Stimulated activated memory B cell treated with anti-CD40 and anti-IgM and Interleukin-4, amounts not matched to agents 10 μg/mL and 1 μg/mL and 100 μg/mL, for 72 hours (primary cell): ENCODE measurements around the gene PARD3B.

Experiments
- ATAC-seq: fragments of 150-1000 bp; cut with Tn5 transposase; 2 replicates; pipeline ENCODE4 v1.10.0; 2021
- H3K27ac Mint-ChIP-seq: one replicate; pipeline ENCODE4 v1.8.0; 2022; ENCODE audit warnings: mild to moderate bottlenecking, mixed read lengths
- H3K27me3 Mint-ChIP-seq: one replicate; pipeline ENCODE4 v1.8.0; 2022; ENCODE audit warnings: mixed read lengths
- H3K36me3 Mint-ChIP-seq: one replicate; pipeline ENCODE4 v1.8.0; 2022; ENCODE audit warnings: mixed read lengths
- H3K4me1 Mint-ChIP-seq: one replicate; pipeline ENCODE4 v1.8.0; 2022; ENCODE audit warnings: mixed read lengths
- H3K4me3 Mint-ChIP-seq: one replicate; pipeline ENCODE4 v1.8.0; 2022; ENCODE audit warnings: mild to moderate bottlenecking, moderate library complexity, mixed read lengths
- H3K9me3 Mint-ChIP-seq: one replicate; pipeline ENCODE4 v1.8.0; 2022; ENCODE audit warnings: mixed read lengths

The PARD3B gene

GRCh38 chr2:205357732-205358131, 812.5 kb downstream of the PARD3B start:
- ATAC-seq: no peak
- no peaks in the 10 kb centered on the region for H3K4me1 Mint-ChIP-seq
- H3K9me3 Mint-ChIP-seq: no peaks in the 10 kb centered on the region
- H3K27me3 Mint-ChIP-seq: peaks cover 24% of the 10 kb centered on the region
- H3K36me3 Mint-ChIP-seq: no peaks in the 10 kb centered on the region
- no peak overlapping the region for H3K4me3 Mint-ChIP-seq
- no peak overlapping the region for H3K27ac Mint-ChIP-seq

- no peak for ATAC-seq
- H3K4me3 Mint-ChIP-seq: no peak overlapping the region
Measured at GRCh38 chr2:205358351-205358815, 813.1 kb downstream of the PARD3B start.

GRCh38 chr2:205361272-205361671, 816.0 kb downstream of the PARD3B start:
- Mint-ChIP-seq H3K27me3 (peaks cover 24% of the 10 kb centered on the region), H3K27ac (no peak overlapping the region), H3K9me3 (no peaks in the 10 kb centered on the region), H3K36me3 (no peaks in the 10 kb centered on the region), H3K4me3 (no peak overlapping the region), H3K4me1 (no peaks in the 10 kb centered on the region)
- ATAC-seq: no peak

More at GRCh38 chr2:205358351-205358815, 813.1 kb downstream of the PARD3B start:
- Mint-ChIP-seq H3K27ac (no peak overlapping the region), H3K27me3 (peaks cover 24% of the 10 kb centered on the region), H3K9me3 (no peaks in the 10 kb centered on the region), H3K36me3 (no peaks in the 10 kb centered on the region), H3K4me1 (no peaks in the 10 kb centered on the region)

- Mint-ChIP-seq H3K4me3 (no peak overlapping the region), H3K4me1 (no peaks in the 10 kb centered on the region), H3K36me3 (no peaks in the 10 kb centered on the region), H3K9me3 (no peaks in the 10 kb centered on the region), H3K27me3 (peaks cover 24% of the 10 kb centered on the region), H3K27ac (no peak overlapping the region)
- no peak for ATAC-seq
Measured at GRCh38 chr2:205361970-205362369, 816.7 kb downstream of the PARD3B start.

- Mint-ChIP-seq H3K9me3 (no peaks in the 10 kb centered on the region), H3K27ac (no peak overlapping the region), H3K4me1 (no peaks in the 10 kb centered on the region), H3K36me3 (no peaks in the 10 kb centered on the region), H3K27me3 (peaks cover 21% of the 10 kb centered on the region), H3K4me3 (no peak overlapping the region)
- ATAC-seq: no peak
Measured at GRCh38 chr2:205364261-205364660, 819.0 kb downstream of the PARD3B start.

- no peak for ATAC-seq
- no peaks in the 10 kb centered on the region for H3K9me3 Mint-ChIP-seq
- H3K4me1 Mint-ChIP-seq: no peaks in the 10 kb centered on the region
- H3K27ac Mint-ChIP-seq: no peak overlapping the region
- no peaks in the 10 kb centered on the region for H3K27me3 Mint-ChIP-seq
- H3K36me3 Mint-ChIP-seq: no peaks in the 10 kb centered on the region
- H3K4me3 Mint-ChIP-seq: no peak overlapping the region
Measured at GRCh38 chr2:205366336-205367060, 821.2 kb downstream of the PARD3B start.

GRCh38 chr2:205367331-205367935, 822.2 kb downstream of the PARD3B start:
- no peaks in the 10 kb centered on the region for H3K4me1 Mint-ChIP-seq
- no peaks in the 10 kb centered on the region for H3K36me3 Mint-ChIP-seq
- H3K27ac Mint-ChIP-seq: no peak overlapping the region
- no peak overlapping the region for H3K4me3 Mint-ChIP-seq
- ATAC-seq: no peak
- H3K9me3 Mint-ChIP-seq: no peaks in the 10 kb centered on the region
- no peaks in the 10 kb centered on the region for H3K27me3 Mint-ChIP-seq

- Mint-ChIP-seq H3K36me3 (no peaks in the 10 kb centered on the region), H3K4me3 (no peak overlapping the region), H3K27me3 (no peaks in the 10 kb centered on the region), H3K27ac (no peak overlapping the region), H3K4me1 (no peaks in the 10 kb centered on the region), H3K9me3 (no peaks in the 10 kb centered on the region)
- ATAC-seq: no peak
Measured at GRCh38 chr2:205369813-205370212, 824.5 kb downstream of the PARD3B start.

- Mint-ChIP-seq H3K4me1 (no peaks in the 10 kb centered on the region), H3K36me3 (no peaks in the 10 kb centered on the region), H3K9me3 (no peaks in the 10 kb centered on the region), H3K27ac (no peak overlapping the region), H3K27me3 (peaks cover 8% of the 10 kb centered on the region), H3K4me3 (no peak overlapping the region)
- ATAC-seq: no peak
Measured at GRCh38 chr2:205370726-205371125, 825.5 kb downstream of the PARD3B start.

GRCh38 chr2:205372141-205372540, 826.9 kb downstream of the PARD3B start:
- Mint-ChIP-seq H3K4me3 (no peak overlapping the region), H3K27me3 (peaks cover 9% of the 10 kb centered on the region), H3K36me3 (no peaks in the 10 kb centered on the region), H3K9me3 (no peaks in the 10 kb centered on the region), H3K27ac (no peak overlapping the region), H3K4me1 (no peaks in the 10 kb centered on the region)
- ATAC-seq: no peak

- H3K9me3 Mint-ChIP-seq: no peaks in the 10 kb centered on the region
- peaks cover 9% of the 10 kb centered on the region for H3K27me3 Mint-ChIP-seq
- H3K36me3 Mint-ChIP-seq: no peaks in the 10 kb centered on the region
- no peak overlapping the region for H3K4me3 Mint-ChIP-seq
- no peaks in the 10 kb centered on the region for H3K4me1 Mint-ChIP-seq
- H3K27ac Mint-ChIP-seq: no peak overlapping the region
- no peak for ATAC-seq
Measured at GRCh38 chr2:205375461-205376448, 830.5 kb downstream of the PARD3B start.

- no peaks in the 10 kb centered on the region for H3K9me3 Mint-ChIP-seq
- ATAC-seq: no peak
- H3K4me1 Mint-ChIP-seq: no peaks in the 10 kb centered on the region
- no peak overlapping the region for H3K27ac Mint-ChIP-seq
- no peak overlapping the region for H3K4me3 Mint-ChIP-seq
- H3K36me3 Mint-ChIP-seq: no peaks in the 10 kb centered on the region
- H3K27me3 Mint-ChIP-seq: peaks cover 9% of the 10 kb centered on the region
Measured at GRCh38 chr2:205377324-205377723, 832.0 kb downstream of the PARD3B start.

GRCh38 chr2:205383601-205384000, 838.3 kb downstream of the PARD3B start:
- Mint-ChIP-seq H3K27ac (no peak overlapping the region), H3K4me3 (no peak overlapping the region), H3K27me3 (peaks cover 33% of the 10 kb centered on the region), H3K4me1 (no peaks in the 10 kb centered on the region), H3K36me3 (no peaks in the 10 kb centered on the region), H3K9me3 (no peaks in the 10 kb centered on the region)
- no peak for ATAC-seq

- Mint-ChIP-seq H3K4me3 (no peak overlapping the region), H3K27ac (no peak overlapping the region), H3K27me3 (peaks cover 33% of the 10 kb centered on the region), H3K36me3 (no peaks in the 10 kb centered on the region), H3K9me3 (no peaks in the 10 kb centered on the region), H3K4me1 (no peaks in the 10 kb centered on the region)
- ATAC-seq: no peak
Measured at GRCh38 chr2:205386109-205386508, 840.8 kb downstream of the PARD3B start.

GRCh38 chr2:205387350-205388055, 842.2 kb downstream of the PARD3B start:
- no peaks in the 10 kb centered on the region for H3K9me3 Mint-ChIP-seq
- no peak for ATAC-seq
- H3K4me1 Mint-ChIP-seq: no peaks in the 10 kb centered on the region
- no peak overlapping the region for H3K4me3 Mint-ChIP-seq
- H3K27me3 Mint-ChIP-seq: peaks cover 33% of the 10 kb centered on the region
- H3K27ac Mint-ChIP-seq: no peak overlapping the region
- no peaks in the 10 kb centered on the region for H3K36me3 Mint-ChIP-seq
